Measurements from ENCODE around the gene EXOC7. TPM values are rescaled to one million over a fixed set of nuclear protein-coding genes. Genes with fewer than 3 reads are reported as not detected.

EXOC7 gene
- total and polyA plus RNA-seq, 2 of the 8 experiments (the other 6 are each of a cell fraction or from before 2014, with no cell fraction given), result 77.1 to 92.6 TPM

GRCh38 chr17:76040376-76040775 lies 63.2 kb downstream of the EXOC7 start:
- WGBS, 2 experiments (ENCODE audit: extremely low coverage in 1 of 2, insufficient coverage in 1 of 2, insufficient read length in 1 of 2, insufficient replicate concordance in 2 of 2, low coverage in 1 of 2, low lambda C conversion rate in 2 of 2, missing lambda C conversion rate in 1 of 2), result 85% methylated on average over 6 of the region's 6 CpGs; no CpG with 5 or more reads in 1 of the 2 experiments
- ChIA-PET CTCF (ENCODE audit: partially characterized antibody) (interaction anchor here (0.8 to 2.5 kb wide), 6 partner anchors 11 to 113 kb away, joined by 3 to 18 read pairs (median 5); no protein-coding TSS in a partner anchor), POLR2A (ENCODE audit: partially characterized antibody) (interaction anchor here (0.7 to 1.0 kb wide), 2 partner anchors 30 to 50 kb away, joined by 3 to 6 read pairs; no protein-coding TSS in a partner anchor)
- Histone ChIP-seq H3K36me3 (ENCODE audit: control insufficient read depth in 2 of 4, insufficient read depth in 4 of 4, low read length in 3 of 4) (peaks cover 29 to 63% (median 52%) of the 10 kb centered on the region in 4 experiments), H3K27me3 (replicated peaks in 1 of 4; ENCODE audit: control insufficient read depth in 3 of 4, extremely low read depth in 1 of 4, insufficient read depth in 3 of 4, low read length in 3 of 4) (no peaks in the 10 kb centered on the region), H3K9ac (replicated peaks in 1 of 4; ENCODE audit: extremely low read depth in 1 of 4, low read depth in 3 of 4, low read length in 3 of 4) (no peak overlapping the region), H2AFZ (ENCODE audit: low read length) (no peak overlapping the region), H2BK5ac (ENCODE audit: low read depth, low read length) (0 out of 2 replicates have a peak overlapping the region, but pooled peaks have one; percentile 10), H3K79me2 (ENCODE audit: control insufficient read depth in 1 of 2, insufficient read depth in 2 of 2, low read length in 2 of 2) (no peaks in the 10 kb centered on the region), H4K91ac (replicated peaks; ENCODE audit: insufficient read length, low read length) (no peak overlapping the region), H4K5ac (ENCODE audit: insufficient read length, low read depth, low read length) (no peak overlapping the region), H3K56ac (replicated peaks; ENCODE audit: insufficient read length, low read depth, low read length) (no peak overlapping the region), H2BK12ac (ENCODE audit: low read depth, low read length) (no peak overlapping the region), H3K79me1 (ENCODE audit: low read depth, low read length) (no peaks in the 10 kb centered on the region), H3K23ac (ENCODE audit: insufficient read length) (no peak overlapping the region), H2BK15ac (ENCODE audit: low read length) (no peak overlapping the region), H4K20me1 (replicated peaks in 1 of 2; ENCODE audit: control insufficient read depth in 1 of 2, insufficient read depth in 2 of 2, low read length in 2 of 2) (peaks cover 0 to 5% of the 10 kb centered on the region in 2 experiments), H3K4me2 (ENCODE audit: insufficient read depth in 1 of 2, low read depth in 2 of 2, low read length in 2 of 2) (0 out of 4 replicates have a peak overlapping the region, but pooled peaks of 1 of the 2 experiments have one; percentile 12), H3K23me2 (ENCODE audit: low read depth, low read length) (no peaks in the 10 kb centered on the region), H3K4me1 (replicated peaks in 1 of 4; ENCODE audit: control insufficient read depth in 3 of 4, insufficient read depth in 4 of 4, low read length in 3 of 4) (peaks cover 0 to 20% (median 8%) of the 10 kb centered on the region in 4 experiments; a peak in 6 of 7 replicates), H3K4me3 (ENCODE audit: extremely low read depth in 1 of 4, insufficient read depth in 2 of 4, low read depth in 3 of 4, low read length in 4 of 4) (no peak overlapping the region), H2BK120ac (replicated peaks; ENCODE audit: low read depth, low read length) (no peak overlapping the region), H4K8ac (ENCODE audit: extremely low read depth, insufficient read depth, low read length) (no peak overlapping the region), H3K9me3 (ENCODE audit: insufficient read depth in 2 of 2, low read depth in 1 of 2, low read length in 1 of 2) (no peaks in the 10 kb centered on the region), H3K18ac (ENCODE audit: extremely low read depth, low read length) (no peak overlapping the region), H2BK20ac (ENCODE audit: low read length) (no peak overlapping the region), H3K4ac (replicated peaks; ENCODE audit: insufficient read length, low read depth, low read length) (no peak overlapping the region), H3K14ac (ENCODE audit: insufficient read length) (no peak overlapping the region), H2AK5ac (ENCODE audit: low read depth, low read length) (no peak overlapping the region), H3K27ac (ENCODE audit: low read depth, low read length) (no peak overlapping the region)
- no peak for FAIRE-seq
- DNase-seq (ENCODE audit: low read depth in 1 of 2, low spot score in 2 of 2), result no peak
- TF ChIP-seq TBP (IDR thresholded peaks at IDR 0.05; ENCODE audit: low read depth, low read length) (no peak), KDM4A (IDR thresholded peaks at IDR 0.05; ENCODE audit: low read depth, low read length, severe bottlenecking) (no peak), RBBP5 (IDR thresholded peaks at IDR 0.05; ENCODE audit: borderline replicate concordance, low read depth, low read length) (no peak), KDM5A (IDR thresholded peaks at IDR 0.05; ENCODE audit: low read length) (no peak), SP1 (IDR thresholded peaks at IDR 0.05; ENCODE audit: low read depth, low read length) (no peak), EZH2 (IDR thresholded peaks at IDR 0.05; ENCODE audit: low read depth, low read length, severe bottlenecking) (no peak), GABPA (IDR thresholded peaks at IDR 0.05; ENCODE audit: borderline replicate concordance, insufficient read depth, low read length) (no peak), CREB1 (IDR thresholded peaks at IDR 0.05) (no peak), CHD1 (IDR thresholded peaks at IDR 0.05; ENCODE audit: low read depth, low read length) (no peak), PHF8 (conservative IDR thresholded peaks at IDR 0.05; ENCODE audit: low read depth, low read length) (no peak), NRF1 (IDR thresholded peaks at IDR 0.05; ENCODE audit: low read depth, low read length) (no peak), POU5F1 (IDR thresholded peaks at IDR 0.05; ENCODE audit: low read depth, low read length) (no peak), E2F6 (IDR thresholded peaks at IDR 0.05) (no peak), JUN (IDR thresholded peaks at IDR 0.05; ENCODE audit: low read depth, low read length) (no peak)

Data from H1 (cell line).